Endothelial cell of umbilical vein (primary cell): Measurements from ENCODE around the gene EIF1B.

Experiments
- CTCF ChIP-seq, 2 donors: IDR thresholded peaks; 1 replicate in 1 of 2; 2 replicates in 1 of 2; pipeline ENCODE4 v1.5.1; 2011; ENCODE audit warnings: low read length in 2 of 2, mild to moderate bottlenecking in 2 of 2, moderate library complexity in 2 of 2, control low read depth in 1 of 2, inconsistent platforms in 1 of 2, low read depth in 1 of 2; ENCODE audit not compliant: insufficient read depth in 1 of 2; ENCODE audit errors: extremely low read depth in 1 of 2
- EZH2 ChIP-seq: IDR thresholded peaks from 2 replicates; pipeline ENCODE4 v1.6.1; 2012; ENCODE audit warnings: borderline replicate concordance, low read depth, mild to moderate bottlenecking, moderate library complexity, low read length, inconsistent platforms; ENCODE audit not compliant: severe bottlenecking
- POLR2A ChIP-seq: IDR thresholded peaks from 2 replicates; pipeline ENCODE4 v1.6.1; 2012; ENCODE audit warnings: low read depth, mild to moderate bottlenecking, control low read depth, low read length

GRCh38 chr3:40309418-40309924, at the start of gene EIF1B:
- no peak for TF ChIP-seq EZH2
- peak; percentile 96 to 97 for TF ChIP-seq CTCF (IDR thresholded peaks at IDR 0.05; ENCODE audit: extremely low read depth in 1 of 2, insufficient read depth in 1 of 2, low read depth in 1 of 2, low read length in 2 of 2)
- TF ChIP-seq POLR2A, result peak; percentile 96
